Measurements from ENCODE around the gene PHF3.

The PHF3 gene

GRCh38 chr6:63644668-63645326 lies 9.2 kb downstream of the PHF3 start:
- in situ Hi-C loops (cut with MboI; ENCODE audit: low sequenced_read_pairs): no loop called here

GRCh38 chr6:63649269-63649668 lies 13.7 kb downstream of the PHF3 start:
- in situ Hi-C loops (cut with MboI; ENCODE audit: low sequenced_read_pairs): no loop called here

GRCh38 chr6:63649847-63650265 lies 14.3 kb downstream of the PHF3 start:
- in situ Hi-C loops (cut with MboI; ENCODE audit: low sequenced_read_pairs): no loop called here

GRCh38 chr6:63652980-63653379 lies 17.4 kb downstream of the PHF3 start:
- in situ Hi-C loops (cut with MboI; ENCODE audit: low sequenced_read_pairs): no loop called here

GRCh38 chr6:63660757-63661156 lies 25.2 kb downstream of the PHF3 start:
- in situ Hi-C loops (cut with MboI; ENCODE audit: low sequenced_read_pairs): no loop called here

- in situ Hi-C loops (cut with MboI; ENCODE audit: low sequenced_read_pairs): no loop called here
Measured at GRCh38 chr6:63661769-63662168, 26.2 kb downstream of the PHF3 start.

- in situ Hi-C loops (cut with MboI; ENCODE audit: low sequenced_read_pairs): no loop called here
Measured at GRCh38 chr6:63663147-63663955, 27.7 kb downstream of the PHF3 start.

GRCh38 chr6:63663956-63664281 lies 28.3 kb downstream of the PHF3 start:
- in situ Hi-C loops (cut with MboI; ENCODE audit: low sequenced_read_pairs): no loop called here

GRCh38 chr6:63671098-63671754 lies 35.6 kb downstream of the PHF3 start:
- in situ Hi-C loops (cut with MboI; ENCODE audit: low sequenced_read_pairs): no loop called here

- in situ Hi-C loops (cut with MboI; ENCODE audit: low sequenced_read_pairs): no loop called here
Measured at GRCh38 chr6:63672582-63673129, 37.1 kb downstream of the PHF3 start.

GRCh38 chr6:63673692-63674091 lies 38.1 kb downstream of the PHF3 start:
- in situ Hi-C loops (cut with MboI; ENCODE audit: low sequenced_read_pairs): no loop called here

GRCh38 chr6:63674635-63675034 lies 39.0 kb downstream of the PHF3 start:
- in situ Hi-C loops (cut with MboI; ENCODE audit: low sequenced_read_pairs): no loop called here

GRCh38 chr6:63675138-63675537 lies 39.5 kb downstream of the PHF3 start:
- in situ Hi-C loops (cut with MboI; ENCODE audit: low sequenced_read_pairs): no loop called here

GRCh38 chr6:63676412-63677114 lies 41.0 kb downstream of the PHF3 start:
- in situ Hi-C loops (cut with MboI; ENCODE audit: low sequenced_read_pairs): no loop called here

- in situ Hi-C loops (cut with MboI; ENCODE audit: low sequenced_read_pairs): no loop called here
Measured at GRCh38 chr6:63677282-63677681, 41.7 kb downstream of the PHF3 start.

GRCh38 chr6:63683071-63683603 lies 47.5 kb downstream of the PHF3 start:
- in situ Hi-C loops (cut with MboI; ENCODE audit: low sequenced_read_pairs): no loop called here

GRCh38 chr6:63685446-63686379 lies 50.1 kb downstream of the PHF3 start:
- in situ Hi-C loops (cut with MboI; ENCODE audit: low sequenced_read_pairs): no loop called here

- in situ Hi-C loops (cut with MboI; ENCODE audit: low sequenced_read_pairs): no loop called here
Measured at GRCh38 chr6:63689421-63689820, 53.8 kb downstream of the PHF3 start.

GRCh38 chr6:63690221-63690620 lies 54.6 kb downstream of the PHF3 start:
- in situ Hi-C loops (cut with MboI; ENCODE audit: low sequenced_read_pairs): no loop called here

- in situ Hi-C loops (cut with MboI; ENCODE audit: low sequenced_read_pairs): no loop called here
Measured at GRCh38 chr6:63705707-63706106, 70.1 kb downstream of the PHF3 start.
